HCT116 (cell line): ENCODE data around the gene HMX1. TPM values are rescaled to one million over a fixed set of nuclear protein-coding genes. Genes with fewer than 3 reads are reported as not detected.

ENCODE experiments used
- ATAC-seq: fragments of 200-7000 bp; cut with Tn5 transposase; 2 replicates; pipeline ENCODE4 v1.9.1; 2020; ENCODE audit warnings: mild to moderate bottlenecking, moderate library complexity
- BruUV-seq: library from RNA; stranded (reverse); fragments of 400-500 nt; replicated peaks from 2 replicates; lab custom pipeline; 2021; lab: Mats Ljungman, UMichigan
- CTCF ChIA-PET: fragments of 300-600 bp; sonication (Branson Sonifier 250); formaldehyde crosslinking; loops from one replicate; lab custom pipeline; 2021; ENCODE audit warnings: antibody characterized with exemption; lab: Charles Lee
- POLR2A ChIA-PET: fragments of 300-600, 350-600 bp; sonication (Branson Sonifier 250); formaldehyde crosslinking; loops from one replicate; lab custom pipeline; 2021; ENCODE audit warnings: antibody characterized with exemption; lab: Charles Lee
- RAD21 ChIA-PET, 2 experiments: fragments of 300-600 bp; sonication (Branson Sonifier 250); formaldehyde crosslinking; loops; one replicate each; lab custom pipeline; 2023; ENCODE audit warnings: low total read pairs in 2 of 2; ENCODE audit not compliant: uncharacterized antibody in 2 of 2, unreplicated experiment in 2 of 2, low non-redundant PET in 1 of 2; lab: Charles Lee
- DNase-seq: peaks from one replicate; pipeline ENCODE4 v3.0.0-alpha.2; 2010; ENCODE audit warnings: low read depth, low spot score
- H2AFZ ChIP-seq: fragments of 200-600 bp; shearing (Covaris generic), sonication (generic); 2 replicates; pipeline ENCODE4 v1.6.1; 2017; ENCODE audit warnings: low read depth, mixed run types, mixed read lengths, antibody characterized with exemption, low read length; ENCODE audit not compliant: poor library complexity, severe bottlenecking
- H3K27ac ChIP-seq: 2 replicates; pipeline ENCODE4 v1.5.1; 2012; ENCODE audit warnings: low read depth, low read length
- H3K27me3 ChIP-seq: fragments of 200-600 bp; sonication (generic); 2 replicates; pipeline ENCODE4 v1.6.1; 2016; ENCODE audit warnings: mixed run types, low read length, mixed read lengths; ENCODE audit not compliant: insufficient read depth
- H3K36me3 ChIP-seq, 2 experiments: fragments of 200-500 bp in 1 of 2; fragments of 200-600 bp in 1 of 2; sonication (Bioruptor generic) in 1 of 2; sonication (generic) in 1 of 2; 2 replicates each; pipeline versions ENCODE4 v1.5.1 to v1.6.1; 2014 to 2016; ENCODE audit warnings: low read length in 2 of 2, inconsistent platforms in 1 of 2, mixed read lengths in 1 of 2, mixed run types in 1 of 2; ENCODE audit not compliant: insufficient read depth in 2 of 2, control insufficient read depth in 1 of 2
- H3K4me1 ChIP-seq, 2 experiments: fragments of 200-600 bp in 1 of 2; sonication (generic) in 1 of 2; 2 replicates each; pipeline versions ENCODE4 v1.5.1 to v1.6.1; 2012 to 2017; ENCODE audit warnings: low read length in 2 of 2, inconsistent platforms in 1 of 2, mild to moderate bottlenecking in 1 of 2, mixed read lengths in 1 of 2, mixed run types in 1 of 2, moderate library complexity in 1 of 2; ENCODE audit not compliant: insufficient read depth in 2 of 2, control insufficient read depth in 1 of 2
- H3K4me2 ChIP-seq: fragments of 200-600 bp; sonication (generic); 2 replicates; pipeline ENCODE4 v1.6.1; 2017; ENCODE audit warnings: mixed run types, low read length, mixed read lengths
- H3K4me3 ChIP-seq, 2 experiments: fragments of 200-600 bp in 1 of 2; sonication (generic) in 1 of 2; replicated peaks in 1 of 2; 2 replicates each; pipeline ENCODE4 v1.5.1; 2011 to 2016; ENCODE audit warnings: low read length in 2 of 2, control low read depth in 1 of 2, low read depth in 1 of 2, mild to moderate bottlenecking in 1 of 2, mixed read lengths in 1 of 2, mixed run types in 1 of 2
- H3K79me2 ChIP-seq: fragments of 200-600 bp; sonication (generic); 2 replicates; pipeline ENCODE4 v1.6.1; 2017; ENCODE audit warnings: mild to moderate bottlenecking, mixed run types, low read length, moderate library complexity, mixed read lengths; ENCODE audit not compliant: insufficient read depth
- H3K9ac ChIP-seq: fragments of 200-600 bp; sonication (generic); 2 replicates; pipeline ENCODE4 v1.6.1; 2016; ENCODE audit warnings: low read length, mixed read lengths
- H3K9me2 ChIP-seq: fragments of 200-600 bp; sonication (generic), shearing (Covaris generic); 2 replicates; pipeline ENCODE4 v1.6.1; 2017; ENCODE audit warnings: mixed run types, mild to moderate bottlenecking, moderate library complexity; ENCODE audit not compliant: insufficient read depth
- H3K9me3 ChIP-seq, 2 experiments: fragments of 200-500 bp in 1 of 2; fragments of 200-600 bp in 1 of 2; sonication (Bioruptor generic) in 1 of 2; sonication (generic) in 1 of 2; 2 replicates each; pipeline ENCODE4 v1.6.1; 2014 to 2017; ENCODE audit warnings: low read length in 2 of 2, mixed read lengths in 2 of 2, inconsistent platforms in 1 of 2, low read depth in 1 of 2, mild to moderate bottlenecking in 1 of 2, mixed run types in 1 of 2, moderate library complexity in 1 of 2; ENCODE audit not compliant: control insufficient read depth in 1 of 2, insufficient read depth in 1 of 2
- H4K20me1 ChIP-seq: fragments of 200-600 bp; sonication (generic), shearing (Covaris generic); 2 replicates; pipeline ENCODE4 v1.6.1; 2017; ENCODE audit warnings: mixed run types, mild to moderate bottlenecking, moderate library complexity; ENCODE audit not compliant: insufficient read depth
- EGR1 ChIP-seq: IDR thresholded peaks from 2 replicates; pipeline ENCODE4 v1.6.1; 2012; ENCODE audit warnings: low read depth
- ELF1 ChIP-seq: IDR thresholded peaks from 2 replicates; pipeline ENCODE4 v1.6.1; 2012; ENCODE audit warnings: low read depth, borderline replicate concordance
- FOSL1 ChIP-seq: IDR thresholded peaks from 2 replicates; pipeline ENCODE4 v1.6.1; 2012; ENCODE audit warnings: low read depth
- JUND ChIP-seq: IDR thresholded peaks from 2 replicates; pipeline ENCODE4 v1.6.1; 2012
- POLR2AphosphoS5 ChIP-seq: IDR thresholded peaks from 2 replicates; pipeline ENCODE4 v1.6.1; 2011; ENCODE audit warnings: mild to moderate bottlenecking, low read depth, low read length, moderate library complexity
- SP1 ChIP-seq: IDR thresholded peaks from 2 replicates; pipeline ENCODE4 v1.6.1; 2012; ENCODE audit warnings: low read depth
- SRF ChIP-seq: IDR thresholded peaks from 2 replicates; pipeline ENCODE4 v1.6.1; 2012; ENCODE audit warnings: low read depth
- YY1 ChIP-seq: IDR thresholded peaks from 2 replicates; pipeline ENCODE4 v1.6.1; 2011; ENCODE audit warnings: low read length, low read depth, moderate library complexity, mild to moderate bottlenecking; ENCODE audit not compliant: insufficient replicate concordance; ENCODE audit errors: extremely low read depth
- ZNF274 ChIP-seq: fragments of 200-500 bp; sonication (Bioruptor generic); IDR thresholded peaks from 2 replicates; pipeline ENCODE4 v1.6.1; 2014; ENCODE audit warnings: mild to moderate bottlenecking, low read depth, low read length, inconsistent platforms
- intact Hi-C: fragments of 100-400 bp; cut with micrococcal nuclease; formaldehyde crosslinking; loops from 2 replicates; pipeline ENCODE4 v1.10.0; 2022
- total RNA-seq: library from RNA; stranded (reverse); gene quantifications from one replicate; pipeline ENCODE4 v1.2.1, GENCODE V29; 2021; ENCODE audit not compliant: unreplicated experiment
- TF ChIP-seq, protein P1 (sequence below): IDR thresholded peaks from 2 replicates; pipeline ENCODE4 v1.6.1; 2012; ENCODE audit warnings: low read depth
- TF ChIP-seq, protein P2 (sequence below): IDR thresholded peaks from 2 replicates; pipeline ENCODE4 v1.6.1; 2011; ENCODE audit warnings: mild to moderate bottlenecking, low read length, moderate library complexity; ENCODE audit not compliant: insufficient replicate concordance; ENCODE audit errors: extremely low read depth
- TF ChIP-seq, protein P3 (sequence below), 3 experiments: fragments of 200-600 bp in 1 of 3; sonication (generic) in 1 of 3; IDR thresholded peaks in 2 of 3; conservative IDR thresholded peaks in 1 of 3; 2 replicates each; pipeline ENCODE4 v1.5.1; 2012 to 2017; ENCODE audit warnings: low read depth in 2 of 3, low read length in 2 of 3, antibody characterized with exemption in 1 of 3, borderline replicate concordance in 1 of 3, control low read depth in 1 of 3, mild to moderate bottlenecking in 1 of 3, mixed read lengths in 1 of 3, mixed run types in 1 of 3, moderate library complexity in 1 of 3; ENCODE audit not compliant: insufficient read depth in 1 of 3

The HMX1 gene
- total RNA-seq, 1 experiment from 2014 or later, result 0.39 TPM

DNA sequence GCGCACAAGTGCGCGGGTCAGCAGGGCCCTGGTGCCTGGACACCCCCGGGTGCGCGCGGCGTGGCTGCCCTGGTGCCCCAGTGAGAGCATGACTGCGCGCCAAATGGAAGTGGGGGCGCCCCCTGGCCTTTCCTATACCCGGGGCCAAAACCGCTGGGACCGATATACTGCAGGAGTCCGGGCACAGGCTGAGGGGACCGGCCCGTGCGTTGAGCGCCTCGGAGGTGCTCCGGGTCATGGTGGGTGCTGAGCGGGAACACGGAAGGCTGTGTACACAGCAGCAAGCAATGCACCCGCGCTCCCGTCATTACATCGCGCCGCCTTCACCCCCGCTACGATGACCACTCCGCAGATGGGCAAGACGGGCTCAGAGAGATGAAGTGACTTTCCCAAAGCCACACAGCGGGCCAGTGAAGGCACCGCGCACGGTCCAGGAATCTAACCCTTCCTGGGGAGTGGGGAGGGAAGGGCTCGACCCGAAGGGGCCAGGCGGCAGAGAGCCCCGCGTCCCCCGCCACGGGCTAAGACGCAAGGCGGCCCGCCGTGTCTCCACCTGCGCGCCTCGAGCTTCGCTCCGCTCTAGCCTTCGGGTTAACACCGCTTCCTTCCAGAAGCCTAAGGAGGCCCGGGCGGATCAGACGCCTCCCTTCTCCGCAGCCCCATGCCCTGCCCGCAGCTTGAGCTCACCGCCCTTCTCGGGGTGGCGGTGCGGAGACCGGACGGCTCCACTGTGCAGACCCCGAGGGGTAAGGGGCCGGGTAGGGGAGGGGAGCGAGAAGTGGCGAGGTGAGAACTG is 11.3 kb downstream of the HMX1 start:
- POLR2A ChIA-PET, result no interaction called here
- no peaks in the 10 kb centered on the region for H4K20me1 ChIP-seq
- no peak for DNase-seq
- no peaks in the 10 kb centered on the region for H3K4me1 ChIP-seq
- no peak overlapping the region for H3K4me2 ChIP-seq
- H3K36me3 ChIP-seq, result no peaks in the 10 kb centered on the region
- no peak overlapping the region for H3K9ac ChIP-seq
- H3K9me3 ChIP-seq, result no peaks in the 10 kb centered on the region
- no peaks in the 10 kb centered on the region for H3K27me3 ChIP-seq
- RAD21 ChIA-PET, result no interaction called here
- CTCF ChIA-PET, result no interaction called here
- no peak overlapping the region for H3K27ac ChIP-seq
- intact Hi-C loops, result no loop called here
- no peak overlapping the region for H3K4me3 ChIP-seq
- TF ChIP-seq JUND, result no peak
- TF ChIP-seq, protein P1, sequence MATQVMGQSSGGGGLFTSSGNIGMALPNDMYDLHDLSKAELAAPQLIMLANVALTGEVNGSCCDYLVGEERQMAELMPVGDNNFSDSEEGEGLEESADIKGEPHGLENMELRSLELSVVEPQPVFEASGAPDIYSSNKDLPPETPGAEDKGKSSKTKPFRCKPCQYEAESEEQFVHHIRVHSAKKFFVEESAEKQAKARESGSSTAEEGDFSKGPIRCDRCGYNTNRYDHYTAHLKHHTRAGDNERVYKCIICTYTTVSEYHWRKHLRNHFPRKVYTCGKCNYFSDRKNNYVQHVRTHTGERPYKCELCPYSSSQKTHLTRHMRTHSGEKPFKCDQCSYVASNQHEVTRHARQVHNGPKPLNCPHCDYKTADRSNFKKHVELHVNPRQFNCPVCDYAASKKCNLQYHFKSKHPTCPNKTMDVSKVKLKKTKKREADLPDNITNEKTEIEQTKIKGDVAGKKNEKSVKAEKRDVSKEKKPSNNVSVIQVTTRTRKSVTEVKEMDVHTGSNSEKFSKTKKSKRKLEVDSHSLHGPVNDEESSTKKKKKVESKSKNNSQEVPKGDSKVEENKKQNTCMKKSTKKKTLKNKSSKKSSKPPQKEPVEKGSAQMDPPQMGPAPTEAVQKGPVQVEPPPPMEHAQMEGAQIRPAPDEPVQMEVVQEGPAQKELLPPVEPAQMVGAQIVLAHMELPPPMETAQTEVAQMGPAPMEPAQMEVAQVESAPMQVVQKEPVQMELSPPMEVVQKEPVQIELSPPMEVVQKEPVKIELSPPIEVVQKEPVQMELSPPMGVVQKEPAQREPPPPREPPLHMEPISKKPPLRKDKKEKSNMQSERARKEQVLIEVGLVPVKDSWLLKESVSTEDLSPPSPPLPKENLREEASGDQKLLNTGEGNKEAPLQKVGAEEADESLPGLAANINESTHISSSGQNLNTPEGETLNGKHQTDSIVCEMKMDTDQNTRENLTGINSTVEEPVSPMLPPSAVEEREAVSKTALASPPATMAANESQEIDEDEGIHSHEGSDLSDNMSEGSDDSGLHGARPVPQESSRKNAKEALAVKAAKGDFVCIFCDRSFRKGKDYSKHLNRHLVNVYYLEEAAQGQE, result no peak
- no peak for TF ChIP-seq ELF1
- no peak for TF ChIP-seq ZNF274
- TF ChIP-seq SRF, result no peak
- no peak for TF ChIP-seq YY1
- TF ChIP-seq SP1, result no peak
- no peak for TF ChIP-seq POLR2AphosphoS5
- TF ChIP-seq, protein P2, sequence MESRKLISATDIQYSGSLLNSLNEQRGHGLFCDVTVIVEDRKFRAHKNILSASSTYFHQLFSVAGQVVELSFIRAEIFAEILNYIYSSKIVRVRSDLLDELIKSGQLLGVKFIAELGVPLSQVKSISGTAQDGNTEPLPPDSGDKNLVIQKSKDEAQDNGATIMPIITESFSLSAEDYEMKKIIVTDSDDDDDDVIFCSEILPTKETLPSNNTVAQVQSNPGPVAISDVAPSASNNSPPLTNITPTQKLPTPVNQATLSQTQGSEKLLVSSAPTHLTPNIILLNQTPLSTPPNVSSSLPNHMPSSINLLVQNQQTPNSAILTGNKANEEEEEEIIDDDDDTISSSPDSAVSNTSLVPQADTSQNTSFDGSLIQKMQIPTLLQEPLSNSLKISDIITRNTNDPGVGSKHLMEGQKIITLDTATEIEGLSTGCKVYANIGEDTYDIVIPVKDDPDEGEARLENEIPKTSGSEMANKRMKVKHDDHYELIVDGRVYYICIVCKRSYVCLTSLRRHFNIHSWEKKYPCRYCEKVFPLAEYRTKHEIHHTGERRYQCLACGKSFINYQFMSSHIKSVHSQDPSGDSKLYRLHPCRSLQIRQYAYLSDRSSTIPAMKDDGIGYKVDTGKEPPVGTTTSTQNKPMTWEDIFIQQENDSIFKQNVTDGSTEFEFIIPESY, result no peak
- no peak for TF ChIP-seq FOSL1
- no peak for TF ChIP-seq EGR1
- TF ChIP-seq, protein P3, sequence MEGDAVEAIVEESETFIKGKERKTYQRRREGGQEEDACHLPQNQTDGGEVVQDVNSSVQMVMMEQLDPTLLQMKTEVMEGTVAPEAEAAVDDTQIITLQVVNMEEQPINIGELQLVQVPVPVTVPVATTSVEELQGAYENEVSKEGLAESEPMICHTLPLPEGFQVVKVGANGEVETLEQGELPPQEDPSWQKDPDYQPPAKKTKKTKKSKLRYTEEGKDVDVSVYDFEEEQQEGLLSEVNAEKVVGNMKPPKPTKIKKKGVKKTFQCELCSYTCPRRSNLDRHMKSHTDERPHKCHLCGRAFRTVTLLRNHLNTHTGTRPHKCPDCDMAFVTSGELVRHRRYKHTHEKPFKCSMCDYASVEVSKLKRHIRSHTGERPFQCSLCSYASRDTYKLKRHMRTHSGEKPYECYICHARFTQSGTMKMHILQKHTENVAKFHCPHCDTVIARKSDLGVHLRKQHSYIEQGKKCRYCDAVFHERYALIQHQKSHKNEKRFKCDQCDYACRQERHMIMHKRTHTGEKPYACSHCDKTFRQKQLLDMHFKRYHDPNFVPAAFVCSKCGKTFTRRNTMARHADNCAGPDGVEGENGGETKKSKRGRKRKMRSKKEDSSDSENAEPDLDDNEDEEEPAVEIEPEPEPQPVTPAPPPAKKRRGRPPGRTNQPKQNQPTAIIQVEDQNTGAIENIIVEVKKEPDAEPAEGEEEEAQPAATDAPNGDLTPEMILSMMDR (IDR thresholded peaks at IDR 0.05 in 2 of 3, conservative IDR thresholded peaks at IDR 0.05 in 1 of 3; ENCODE audit: borderline replicate concordance in 1 of 3, insufficient read depth in 1 of 3, low read depth in 2 of 3, low read length in 2 of 3), result no peak
- H3K79me2 ChIP-seq, result no peaks in the 10 kb centered on the region
- BruUV-seq, result no TSS peak
- no peak overlapping the region for H2AFZ ChIP-seq
- no peak for ATAC-seq
- no peaks in the 10 kb centered on the region for H3K9me2 ChIP-seq
